Measurements from ENCODE around the gene MED26. TPM values are rescaled to one million over a fixed set of nuclear protein-coding genes. Genes with fewer than 3 reads are reported as not detected.

Gene MED26
- total and polyA plus RNA-seq, 9 of the 15 experiments (the other 6 are each of a cell fraction or from before 2014, with no cell fraction given) = 0.71 to 15.1 (median 6.2) TPM

GRCh38 chr19:16584248-16585093, 43.5 kb downstream of the MED26 start (continued):
- no peak for TF ChIP-seq SMAD2 (IDR thresholded peaks at IDR 0.05; ENCODE audit: low read depth, low read length)
- no peak for TF ChIP-seq SRSF1 (IDR thresholded peaks at IDR 0.05; ENCODE audit: low read depth, low read length)
- no peak for TF ChIP-seq ZNF24 (IDR thresholded peaks at IDR 0.05)
- TF ChIP-seq ARID2 (IDR thresholded peaks at IDR 0.05) = no peak
- no peak for TF ChIP-seq SAFB2 (IDR thresholded peaks at IDR 0.05; ENCODE audit: borderline replicate concordance, low read depth, low read length, severe bottlenecking)
- no peak; the same call in 1 of the 2 replicates for TF ChIP-seq ZBTB2 (IDR thresholded peaks at IDR 0.05)
- TF ChIP-seq TAL1 (IDR thresholded peaks at IDR 0.05) = no peak; the same call in 1 of the 2 replicates
- TF ChIP-seq ZNF277 (CRISPR knock-in tag; IDR thresholded peaks at IDR 0.05; ENCODE audit: borderline replicate concordance) = no peak
- no peak for TF ChIP-seq TEAD1 (CRISPR knock-in tag; IDR thresholded peaks at IDR 0.05)
- no peak for TF ChIP-seq EHMT2 (IDR thresholded peaks at IDR 0.05)
- TF ChIP-seq ZBTB11 (CRISPR knock-in tag; IDR thresholded peaks at IDR 0.05) = 0 out of 6 replicates have a peak, but pooled peaks of 1 of the 3 experiments have one; percentile 13
- TF ChIP-seq ZNF146 (CRISPR knock-in tag; IDR thresholded peaks at IDR 0.05; ENCODE audit: unreplicated experiment) = no peak
- no peak for TF ChIP-seq NONO (IDR thresholded peaks at IDR 0.05; ENCODE audit: low read depth in 2 of 2, low read length in 1 of 2)
- no peak for TF ChIP-seq ETV6 (IDR thresholded peaks at IDR 0.05; ENCODE audit: borderline replicate concordance in 1 of 2, low read depth in 2 of 2, low read length in 1 of 2)
- no peak for TF ChIP-seq ETV6 (CRISPR knock-in tag; IDR thresholded peaks at IDR 0.05; ENCODE audit: borderline replicate concordance)
- TF ChIP-seq THAP7 (CRISPR knock-in tag; IDR thresholded peaks at IDR 0.05) = no peak
- TF ChIP-seq ZBTB12 (CRISPR knock-in tag; IDR thresholded peaks at IDR 0.05) = no peak

Measured in K562 (cell line).